Measurements from ENCODE around the gene ZNF649.
"Not testable (repeated sequence)": the region's sequence is repeated elsewhere in the genome, so short reads cannot be mapped to it uniquely, and the experiment has no call there.

The ZNF649 gene

DNA sequence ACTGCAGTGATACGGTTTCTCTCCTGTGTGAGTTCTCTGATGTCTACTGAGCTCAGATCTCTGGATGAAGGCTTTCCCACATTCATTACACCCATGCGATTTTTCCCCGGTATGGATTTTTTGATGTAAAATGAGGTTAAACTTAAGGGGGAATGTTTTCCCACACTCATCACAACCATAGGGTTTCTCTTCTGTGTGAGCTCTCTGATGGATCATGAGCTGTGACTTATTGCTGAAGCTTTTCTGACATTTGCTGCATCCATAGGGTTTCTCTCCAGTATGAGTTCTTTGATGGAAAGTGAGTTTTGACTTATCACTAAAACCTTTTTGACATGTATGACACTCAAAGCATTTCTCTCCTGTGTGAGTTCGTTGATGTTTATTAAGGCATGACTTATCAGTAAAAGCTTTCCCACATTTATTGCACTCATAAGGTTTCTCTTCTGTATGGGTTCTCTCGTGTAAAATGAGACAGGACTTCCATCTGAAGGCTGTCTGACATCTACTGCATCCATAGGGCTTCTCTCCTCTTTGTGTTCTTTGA is 10.6 kb upstream of the ZNF649 start:
- no peak overlapping the region for H3K4me3 ChIP-seq (ENCODE audit: control insufficient read depth, low read depth, low read length)
- TF ChIP-seq CTCF (IDR thresholded peaks at IDR 0.05; ENCODE audit: control insufficient read depth, insufficient read depth, low read depth, low read length, missing control alignments) = no peak
- DNase-seq (ENCODE audit: low read depth) = no peak

DNA sequence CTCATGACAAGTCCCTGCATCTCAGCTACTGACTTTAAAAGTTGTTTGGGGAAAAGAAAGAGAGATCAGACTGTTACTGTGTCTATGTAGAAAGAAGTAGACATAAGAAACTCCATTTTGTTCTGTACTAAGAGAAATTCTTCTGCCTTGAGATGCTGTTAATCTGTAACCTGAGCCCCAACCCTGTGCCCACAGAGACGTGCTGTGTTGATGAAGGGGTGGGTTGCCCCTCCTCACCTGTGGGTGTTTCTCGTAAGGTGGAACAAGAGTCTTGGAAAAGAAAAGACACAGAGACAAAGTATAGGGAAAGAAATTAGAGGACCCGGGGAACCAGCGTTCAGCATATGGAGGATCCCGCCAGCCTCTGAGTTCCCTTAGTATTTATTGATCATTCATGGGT is 3.2 kb upstream of the ZNF649 start:
- DNase-seq (ENCODE audit: low read depth); H3K4me3 ChIP-seq (ENCODE audit: control insufficient read depth, low read depth, low read length): not testable (repeated sequence)

- not testable (repeated sequence) for DNase-seq (ENCODE audit: low read depth); H3K4me3 ChIP-seq (ENCODE audit: control insufficient read depth, low read depth, low read length)
Observed at GRCh38 chr19:51906108-51906507, 1.3 kb upstream of the ZNF649 start.

DNA sequence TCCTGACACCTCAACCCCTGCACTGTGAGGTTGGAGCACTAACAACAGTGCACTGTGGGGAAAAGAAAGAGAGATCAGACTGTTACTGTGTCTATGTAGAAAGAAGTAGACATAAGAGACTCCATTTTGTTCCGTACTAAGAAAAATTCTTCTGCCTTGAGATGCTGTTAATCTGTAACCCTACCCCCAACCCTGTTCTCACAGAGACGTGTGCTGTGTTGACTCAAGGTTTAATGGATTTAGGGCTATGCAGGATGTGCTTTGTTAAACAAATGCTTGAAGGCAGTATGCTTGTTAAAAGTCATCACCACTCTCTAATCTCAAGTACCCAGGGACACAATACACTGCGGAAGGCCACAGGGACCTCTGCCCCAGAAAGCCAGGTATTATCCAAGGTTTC is 822 bp upstream of the ZNF649 start:
- H3K4me3 ChIP-seq (ENCODE audit: control insufficient read depth, low read depth, low read length); DNase-seq (ENCODE audit: low read depth): not testable (repeated sequence)

GRCh38 chr19:51905206-51905605 is 389 bp upstream of the ZNF649 start:
- H3K4me3 ChIP-seq (ENCODE audit: control insufficient read depth, low read depth, low read length) = no peak overlapping the region
- no peak for DNase-seq (ENCODE audit: low read depth)
- no peak for TF ChIP-seq CTCF (IDR thresholded peaks at IDR 0.05; ENCODE audit: control insufficient read depth, insufficient read depth, low read depth, low read length, missing control alignments)

DNA sequence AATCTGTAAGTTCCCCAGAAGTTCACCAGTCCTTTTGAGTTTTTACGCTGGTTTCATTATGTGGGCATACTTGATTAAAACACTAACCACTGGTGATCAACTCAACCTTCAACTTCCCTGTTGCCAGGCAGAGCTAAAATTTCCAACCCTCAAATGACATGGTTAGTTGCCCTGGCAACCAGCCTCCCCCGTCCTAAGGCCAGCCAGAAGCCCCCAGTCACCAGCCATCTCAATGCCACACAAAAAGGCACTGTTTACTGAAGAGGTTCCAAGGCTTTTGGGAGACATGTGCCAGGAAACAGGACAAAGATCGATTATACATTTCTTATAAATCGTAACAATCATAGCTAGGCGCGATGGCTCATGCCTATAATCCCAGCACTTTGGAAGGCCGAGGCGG is 1.6 kb downstream of the ZNF649 start:
- no peak for TF ChIP-seq CTCF (IDR thresholded peaks at IDR 0.05; ENCODE audit: control insufficient read depth, insufficient read depth, low read depth, low read length, missing control alignments)
- no peak overlapping the region for H3K4me3 ChIP-seq (ENCODE audit: control insufficient read depth, low read depth, low read length)
- no peak for DNase-seq (ENCODE audit: low read depth)

DNA sequence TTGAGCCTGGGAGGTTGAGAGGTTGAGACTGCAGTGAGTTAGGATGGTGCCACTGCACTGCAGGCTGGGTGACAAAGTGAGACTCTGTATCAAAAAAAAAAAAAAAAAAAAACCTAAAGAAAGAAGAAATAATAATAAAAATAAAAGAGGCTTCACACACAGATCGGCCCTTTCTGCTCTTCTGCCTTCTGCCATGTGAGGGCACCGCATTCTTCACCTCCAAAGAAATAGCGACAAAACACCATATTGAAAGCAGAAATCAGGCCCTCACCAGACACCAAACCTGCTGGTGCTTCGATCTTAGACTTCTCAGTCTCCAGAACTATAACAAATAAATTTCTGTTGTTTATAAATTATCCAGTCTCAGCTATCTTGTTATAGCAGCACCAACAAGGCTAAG is 3.0 kb downstream of the ZNF649 start:
- no peak for DNase-seq (ENCODE audit: low read depth)
- no peak overlapping the region for H3K4me3 ChIP-seq (ENCODE audit: control insufficient read depth, low read depth, low read length)
- TF ChIP-seq CTCF (IDR thresholded peaks at IDR 0.05; ENCODE audit: control insufficient read depth, insufficient read depth, low read depth, low read length, missing control alignments) = no peak

DNA sequence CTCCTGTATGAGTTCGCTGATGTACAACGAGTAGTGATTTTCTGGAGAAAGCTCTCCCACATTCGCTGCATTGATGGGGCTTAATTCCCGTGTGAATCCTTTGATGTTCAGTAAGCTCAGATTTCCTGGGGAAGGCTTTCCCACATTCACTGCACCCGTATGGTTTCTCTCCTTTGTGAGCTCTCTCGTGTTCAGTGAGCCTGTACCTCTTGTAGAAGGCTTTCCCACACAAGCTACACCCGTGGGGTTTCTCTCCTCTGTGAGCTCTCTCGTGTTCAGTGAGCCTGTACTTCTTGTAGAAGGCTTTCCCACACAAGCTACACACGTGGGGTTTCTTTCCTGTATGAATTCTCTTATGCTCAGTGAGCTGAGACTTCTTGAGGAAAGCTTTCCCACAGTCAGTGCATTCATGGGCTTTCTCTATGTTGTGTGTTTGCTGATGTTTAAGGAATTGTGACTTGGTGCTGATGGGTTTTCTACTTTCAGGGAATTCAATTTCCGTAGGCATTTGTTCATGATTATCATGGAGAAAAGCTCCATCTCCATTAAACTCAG is 13.5 kb downstream of the ZNF649 start:
- no peak for TF ChIP-seq CTCF (IDR thresholded peaks at IDR 0.05; ENCODE audit: control insufficient read depth, insufficient read depth, low read depth, low read length, missing control alignments)
- no peak overlapping the region for H3K4me3 ChIP-seq (ENCODE audit: control insufficient read depth, low read depth, low read length)
- DNase-seq (ENCODE audit: low read depth) = no peak
